ENCODE measurements around the gene LBR.

LBR gene

DNA sequence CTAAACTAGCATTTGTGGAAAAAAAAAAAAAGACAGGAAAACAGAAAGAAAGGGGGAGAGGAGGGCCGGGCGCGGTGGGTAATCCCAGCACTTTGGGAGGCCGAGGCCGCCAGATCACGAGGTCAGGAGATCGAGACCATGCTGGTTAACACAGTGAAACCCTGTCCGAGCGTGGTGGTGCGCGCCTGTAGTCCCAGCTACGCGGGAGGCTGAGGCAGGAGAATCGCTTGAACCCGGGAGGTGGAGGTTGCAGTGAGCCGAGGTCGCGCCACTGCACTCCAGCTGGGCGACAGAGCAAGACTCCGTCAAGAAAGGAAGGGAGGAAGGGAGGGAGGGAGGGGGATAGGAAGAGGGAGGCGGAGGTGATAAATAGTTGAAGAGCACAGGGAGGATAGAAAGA, 54.7 kb downstream of the LBR start:
- DNase-seq (ENCODE audit: low spot score) = no peak

GRCh38 chr1:225371366-225372010, 56.4 kb downstream of the LBR start:
- no peak for DNase-seq (ENCODE audit: low spot score)

DNA sequence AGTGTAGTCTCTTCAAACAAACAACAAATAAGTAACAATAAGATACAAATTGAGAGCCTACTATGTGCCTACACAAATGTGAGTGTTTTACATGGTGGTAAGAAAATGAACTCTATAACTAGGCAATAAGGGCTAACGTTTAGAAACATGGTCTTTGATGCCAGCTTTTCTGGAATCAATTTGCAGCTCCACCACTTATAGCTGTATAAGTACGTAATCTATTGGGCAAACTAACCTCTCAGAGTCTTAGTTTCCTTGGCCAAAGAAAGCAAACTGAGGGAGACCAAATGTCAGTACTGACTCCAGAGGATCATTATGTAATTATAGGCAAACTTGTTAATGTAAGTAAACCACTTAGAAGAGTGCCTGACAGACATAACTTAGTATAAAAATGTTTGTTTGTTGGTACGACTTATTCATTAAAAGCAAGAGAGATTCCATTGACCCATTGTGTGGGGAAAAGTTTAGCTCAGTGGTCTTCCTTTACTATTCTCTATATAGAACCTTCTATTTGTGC, 59.7 kb downstream of the LBR start:
- no peak for DNase-seq (ENCODE audit: low spot score)

- DNase-seq (ENCODE audit: low spot score) = no peak
These were observed 61.3 kb downstream of the LBR start for GRCh38 chr1:225366552-225366951.

DNA sequence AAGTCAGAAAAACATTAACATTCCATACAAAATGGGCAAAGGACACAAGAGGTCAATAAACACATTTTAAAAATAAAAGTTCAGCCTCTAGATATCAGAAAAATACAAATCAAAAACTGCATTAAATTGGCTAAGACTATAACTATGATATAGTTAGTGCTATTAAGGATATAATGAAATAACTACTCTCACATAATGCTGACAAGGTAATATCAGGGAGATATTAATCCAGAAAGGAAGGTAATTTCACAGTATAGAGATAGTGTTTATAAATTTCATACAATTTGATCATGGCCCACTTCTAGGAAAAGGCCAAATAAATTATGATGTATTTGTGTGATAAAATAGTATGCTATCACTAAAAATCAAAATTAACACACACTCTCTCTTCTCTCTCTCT, 61.8 kb downstream of the LBR start:
- DNase-seq (ENCODE audit: low spot score) = no peak

- no peak for DNase-seq (ENCODE audit: low spot score)
These were observed 63.4 kb downstream of the LBR start for GRCh38 chr1:225364439-225364838.

DNA sequence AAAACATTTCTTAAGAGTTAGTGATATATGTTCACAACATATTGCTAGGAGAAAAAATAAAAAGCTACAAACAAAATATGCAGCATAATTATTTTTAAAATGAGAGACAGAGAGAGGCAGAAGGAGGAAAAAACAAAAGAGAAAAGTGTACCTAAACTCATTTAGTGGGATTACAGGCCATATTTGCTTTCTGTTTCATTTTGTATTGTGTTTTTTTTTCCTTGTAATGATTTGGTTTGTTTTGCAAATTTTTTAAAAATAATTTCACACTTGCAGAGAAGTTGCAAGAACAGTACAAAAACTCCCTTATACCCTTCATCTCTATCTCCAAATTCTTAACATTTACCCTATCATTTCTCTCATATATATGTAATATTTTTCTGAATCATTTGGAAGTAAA, 65.0 kb downstream of the LBR start:
- DNase-seq (ENCODE audit: low spot score) = no peak

DNA sequence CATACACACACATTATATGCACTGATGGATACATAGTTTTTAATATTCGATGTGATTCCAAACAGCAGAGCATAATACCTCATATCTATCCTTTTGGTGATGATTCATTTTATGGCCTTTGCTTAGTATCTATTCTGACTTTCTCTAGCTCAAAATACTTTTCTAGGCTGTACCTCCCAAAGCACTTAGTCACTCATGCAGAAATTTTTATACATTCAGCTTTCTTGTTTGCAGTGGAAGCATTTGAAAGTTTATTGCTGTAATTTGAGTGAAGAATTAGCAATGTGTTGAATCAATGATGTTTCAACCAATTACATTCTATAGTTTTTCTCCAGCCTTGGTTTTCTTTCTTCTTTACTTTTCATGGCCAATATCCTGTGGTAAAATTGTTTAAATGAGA, 66.7 kb downstream of the LBR start:
- no peak for DNase-seq (ENCODE audit: low spot score)

DNA sequence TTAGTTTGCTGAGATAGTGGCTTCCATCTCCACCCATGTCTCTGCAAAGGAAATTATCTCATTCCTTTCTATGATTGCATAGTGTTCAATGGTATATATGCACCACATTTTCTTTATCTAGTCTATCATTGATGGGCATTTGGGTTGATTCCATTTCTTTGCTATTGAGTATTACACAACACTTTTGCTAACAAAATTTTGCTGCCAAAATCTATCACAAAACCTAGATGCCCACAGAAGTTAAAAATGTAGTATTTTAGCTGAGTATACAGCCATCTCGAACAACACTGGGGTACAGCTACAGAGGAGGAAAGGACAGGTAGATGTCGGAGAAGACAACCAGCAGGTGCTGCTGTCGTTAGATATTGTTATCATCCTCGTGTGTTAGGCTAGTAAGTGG, 67.7 kb downstream of the LBR start:
- no peak for DNase-seq (ENCODE audit: low spot score)

- DNase-seq (ENCODE audit: low spot score) = no peak
These were observed 72.0 kb downstream of the LBR start for GRCh38 chr1:225355863-225356262.

DNA sequence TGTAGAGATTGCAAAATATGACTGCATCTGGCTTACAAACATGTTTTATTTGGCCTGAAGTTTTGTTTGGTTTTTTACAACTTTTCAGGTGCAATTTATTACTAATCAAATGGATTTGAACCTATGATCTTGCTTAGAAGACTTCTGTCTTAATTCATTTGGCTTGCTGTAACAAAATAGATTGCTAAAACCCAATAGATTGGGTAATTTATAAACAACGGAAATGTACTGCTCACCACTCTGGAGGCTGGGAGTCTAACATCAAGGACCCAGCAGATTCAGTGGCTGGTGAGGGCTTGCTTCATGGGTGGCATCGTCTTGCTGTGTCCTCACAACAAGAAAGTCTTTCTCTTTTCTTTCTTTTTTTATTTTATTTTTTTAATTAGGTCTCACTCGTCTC, 72.9 kb downstream of the LBR start:
- no peak for DNase-seq (ENCODE audit: low spot score)

Data from activated CD4-positive, alpha-beta T cell treated with anti-CD3 and anti-CD28 coated beads, Interleukin-2, Interleukin-4, amounts not matched to agents 100 ng/mL and 50 ng/mL, durations not matched to agents 16 hours and 8 hours (primary cell).